ENCODE data around the gene L3MBTL4.

Gene L3MBTL4

DNA sequence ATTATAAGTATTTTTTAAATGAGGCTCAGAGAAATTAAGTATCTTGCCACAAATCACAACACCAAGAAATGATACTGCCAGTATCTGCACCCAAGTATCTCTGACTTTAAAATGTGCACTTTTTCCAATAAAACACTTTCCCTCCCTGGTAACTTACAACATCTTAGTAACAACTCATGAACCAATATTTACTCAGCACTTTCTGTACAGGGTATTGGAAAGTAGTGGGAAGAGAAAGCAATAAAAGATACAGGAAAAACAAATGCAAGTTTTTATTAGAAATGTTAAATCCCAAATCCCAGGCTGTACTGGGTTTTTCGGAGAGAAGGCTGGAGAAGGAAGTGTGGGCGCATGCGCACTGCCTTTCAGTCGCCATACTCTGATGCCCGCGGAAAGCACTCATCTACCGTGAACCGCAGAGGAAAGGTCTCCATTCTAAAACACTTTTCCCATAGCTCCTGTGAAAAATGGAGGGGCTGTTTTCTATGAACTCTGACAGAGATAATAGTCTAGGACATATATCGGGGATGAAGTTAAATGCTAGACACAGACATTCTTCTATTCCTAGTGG lies 52.1 kb downstream of the L3MBTL4 start:
- DNase-seq = no peak

DNA sequence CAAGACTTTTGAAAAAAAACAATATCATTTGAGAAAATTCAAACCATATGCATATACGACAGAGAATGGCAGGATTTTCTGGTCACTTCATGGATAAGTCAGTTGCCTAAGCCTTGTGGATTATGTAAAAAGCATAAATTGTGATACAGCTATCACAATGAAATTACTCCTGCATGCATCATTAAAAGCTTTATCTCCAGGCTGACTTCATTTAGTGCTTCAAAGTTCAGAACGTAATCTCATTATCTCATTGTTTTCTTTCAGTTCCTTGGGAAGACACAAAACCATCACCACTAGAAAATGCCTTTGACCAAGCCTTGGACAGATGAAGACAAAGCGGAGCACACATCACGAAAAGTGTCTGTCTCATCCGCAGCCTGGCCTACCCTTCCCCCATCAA lies 57.0 kb downstream of the L3MBTL4 start:
- DNase-seq = no peak

DNA sequence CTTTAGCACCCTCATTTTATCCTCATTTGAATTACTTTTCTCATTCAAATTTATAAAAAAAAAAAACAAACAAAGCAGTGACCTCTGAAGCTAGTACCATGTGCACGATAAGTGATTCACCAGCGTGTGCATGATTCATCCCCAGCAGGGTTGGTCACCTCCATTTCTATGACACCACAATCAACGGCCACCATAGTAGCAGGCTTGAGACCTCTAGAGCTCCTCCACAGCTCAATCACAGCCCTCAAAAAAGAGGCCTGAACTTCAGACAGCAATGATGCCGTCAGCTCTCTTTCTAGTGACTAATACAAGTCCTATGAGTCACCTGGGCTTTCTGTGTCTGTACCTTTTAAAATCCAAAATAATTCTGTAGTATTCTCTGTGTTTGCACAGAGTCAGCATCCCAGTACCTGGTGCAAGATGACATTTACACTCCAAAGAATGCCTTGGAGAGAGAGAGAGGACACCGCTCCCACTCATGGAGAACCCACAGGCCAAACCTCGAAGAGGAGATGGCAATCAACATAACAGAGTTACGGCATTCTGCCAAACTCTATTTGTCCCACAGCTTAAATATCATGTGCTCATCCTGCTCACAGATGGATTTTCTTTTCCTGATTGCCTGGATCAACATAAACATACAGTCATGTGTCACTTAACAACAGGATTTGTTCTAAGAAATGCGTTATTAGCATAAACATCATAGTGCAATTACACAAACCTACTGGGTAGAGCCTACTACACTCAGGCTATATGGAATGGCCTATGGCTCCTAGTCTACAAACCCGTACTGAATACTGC lies 58.7 kb downstream of the L3MBTL4 start:
- DNase-seq = no peak

DNA sequence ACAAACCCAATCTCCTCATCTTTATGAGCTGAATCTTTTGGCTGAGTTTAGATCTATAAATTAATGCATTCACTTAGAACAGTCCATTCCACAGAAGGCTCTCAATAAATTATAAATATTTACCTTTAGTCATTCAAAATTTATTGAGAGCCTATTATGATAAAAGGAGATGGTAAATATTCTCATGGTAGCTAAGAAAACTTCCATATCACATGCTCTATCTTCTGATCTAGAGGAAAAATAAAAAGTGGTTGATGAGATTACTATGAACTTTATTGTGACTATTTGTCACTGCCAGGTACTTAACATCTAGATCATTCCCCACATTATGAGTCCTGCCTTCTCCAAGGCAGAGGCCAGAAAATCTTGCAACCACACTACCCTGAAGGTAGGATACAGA lies 62.4 kb downstream of the L3MBTL4 start:
- no peak for DNase-seq

DNA sequence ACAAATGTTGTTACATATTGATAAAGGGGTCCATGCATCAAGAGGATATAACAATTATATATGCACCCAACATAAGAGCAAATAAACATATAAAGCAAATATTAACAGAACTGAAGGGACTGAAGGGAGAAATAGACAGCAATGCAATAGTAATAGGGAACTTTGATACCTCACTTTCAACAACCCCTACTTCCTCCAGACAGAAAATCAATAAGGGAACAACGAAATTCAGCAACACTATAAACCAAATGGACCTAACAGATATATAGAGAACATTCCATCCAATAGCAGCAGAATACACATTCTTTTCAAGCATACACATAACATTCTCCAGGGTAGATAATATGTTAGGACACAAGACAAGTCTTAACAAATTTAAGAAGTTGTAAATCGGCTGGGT lies 71.7 kb downstream of the L3MBTL4 start:
- DNase-seq = no peak

GRCh38 chr18:6341709-6342108 lies 73.0 kb downstream of the L3MBTL4 start:
- DNase-seq = no peak

- DNase-seq = no peak
Observed at GRCh38 chr18:6341303-6341702, 73.4 kb downstream of the L3MBTL4 start.

- no peak for DNase-seq
Observed at GRCh38 chr18:6340121-6340520, 74.6 kb downstream of the L3MBTL4 start.

DNA sequence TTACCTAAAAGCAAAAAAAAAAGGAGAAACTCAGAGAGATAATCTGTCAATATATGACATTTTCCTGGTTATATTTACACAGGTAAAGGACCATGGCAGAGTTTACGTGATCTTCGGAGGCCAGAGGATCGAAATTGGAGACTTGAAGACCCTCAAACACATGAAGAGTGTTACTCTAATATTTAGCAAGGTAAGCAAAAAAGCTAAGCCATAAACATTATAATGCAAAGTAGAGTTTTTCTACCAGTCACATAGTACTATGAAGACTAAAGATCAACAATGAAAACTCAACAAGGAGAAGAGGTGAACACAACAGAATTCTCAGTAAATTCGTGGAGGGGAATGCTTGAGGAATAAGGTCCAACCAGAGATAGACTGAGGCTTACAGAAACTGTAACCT lies 78.5 kb downstream of the L3MBTL4 start:
- DNase-seq = no peak

GRCh38 chr18:6333981-6334380 lies 80.7 kb downstream of the L3MBTL4 start:
- DNase-seq = no peak

DNA sequence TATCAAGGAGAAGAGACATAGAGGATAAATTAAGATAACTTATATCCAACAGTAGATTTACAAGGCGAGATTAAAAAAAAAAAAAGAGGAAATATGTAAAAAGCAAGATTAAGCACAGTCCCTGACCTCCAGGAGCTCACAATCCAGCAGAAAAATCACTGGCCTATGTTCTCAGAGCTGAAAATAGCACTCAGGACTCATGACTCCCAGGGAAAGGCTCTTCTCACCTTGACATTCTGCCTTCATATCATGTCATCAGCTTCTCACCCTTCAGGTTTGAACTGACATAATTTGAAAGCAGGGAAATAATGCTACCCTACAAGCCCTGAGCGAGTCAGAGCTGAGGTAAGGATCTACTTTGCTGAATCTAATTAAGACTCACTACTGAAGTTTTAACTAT lies 82.8 kb downstream of the L3MBTL4 start:
- no peak for DNase-seq

GRCh38 chr18:6330786-6331185 lies 83.9 kb downstream of the L3MBTL4 start:
- DNase-seq = no peak

DNA sequence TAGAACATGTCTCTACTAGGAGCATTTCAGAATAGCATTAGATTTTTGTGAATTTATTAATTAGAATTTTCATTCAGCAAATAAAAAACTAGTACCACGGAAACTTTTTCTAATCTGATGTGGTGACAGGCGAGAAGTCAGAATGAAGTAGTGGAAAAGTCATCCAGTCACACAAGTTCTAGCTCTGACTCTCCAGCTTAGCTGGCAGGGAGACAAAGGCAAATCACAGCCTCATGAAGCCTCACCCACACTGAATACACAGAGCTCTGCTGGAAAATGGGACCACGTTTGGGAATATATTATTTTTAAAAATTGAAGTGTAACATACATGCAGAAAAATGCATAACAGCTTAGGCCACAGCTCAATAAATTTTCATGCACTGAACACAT lies 86.1 kb downstream of the L3MBTL4 start:
- DNase-seq = no peak

DNA sequence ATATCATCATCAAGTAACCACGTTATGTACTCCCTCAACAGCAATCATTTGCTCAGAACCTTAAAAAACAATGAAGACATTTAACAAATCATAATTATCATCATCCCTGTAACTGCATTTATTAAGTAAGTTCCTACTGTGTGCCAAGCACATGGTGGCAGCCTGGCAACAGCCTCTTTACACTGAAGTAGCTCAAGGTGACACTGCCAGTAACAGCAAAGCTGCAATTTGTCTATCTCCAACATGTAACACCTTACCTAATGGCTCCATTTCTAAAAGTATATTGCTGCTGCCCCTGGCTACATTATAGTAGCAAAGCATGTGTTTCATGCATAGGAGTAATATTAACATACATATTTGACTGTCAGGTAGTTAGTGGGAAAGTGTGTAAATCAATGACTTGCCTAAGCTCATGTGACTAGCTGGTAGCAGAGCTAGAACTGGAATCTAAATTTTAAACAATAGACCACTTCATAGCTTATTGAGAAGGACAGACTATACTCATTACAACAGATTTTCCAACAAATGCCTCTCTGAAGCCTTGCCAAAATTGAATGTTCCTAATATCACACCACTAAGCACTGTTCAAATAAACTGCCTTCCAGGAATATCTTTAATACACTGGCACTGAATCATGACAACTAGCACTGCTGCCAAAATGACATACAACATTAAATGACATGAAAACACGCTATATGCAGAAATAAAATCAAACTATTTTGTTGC lies 86.7 kb downstream of the L3MBTL4 start:
- DNase-seq = no peak

DNA sequence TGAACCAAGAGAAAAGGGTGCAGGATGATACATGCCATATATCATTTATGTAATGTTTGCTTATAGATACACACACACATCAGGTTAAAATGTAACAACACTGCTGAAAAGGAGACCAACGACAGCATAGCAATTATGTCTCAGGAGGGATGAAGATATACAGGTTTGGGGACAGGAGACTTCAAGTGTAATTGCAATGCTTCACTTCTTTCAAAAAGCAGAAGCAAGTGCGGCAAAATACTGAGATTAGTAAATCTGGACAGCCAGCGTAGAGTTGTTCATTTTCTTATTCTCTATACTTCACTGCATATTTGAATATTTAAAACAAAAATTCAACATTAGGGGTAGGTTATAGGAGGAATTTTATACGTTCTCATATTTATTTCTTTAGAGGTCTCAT lies 87.2 kb downstream of the L3MBTL4 start:
- no peak for DNase-seq

DNA sequence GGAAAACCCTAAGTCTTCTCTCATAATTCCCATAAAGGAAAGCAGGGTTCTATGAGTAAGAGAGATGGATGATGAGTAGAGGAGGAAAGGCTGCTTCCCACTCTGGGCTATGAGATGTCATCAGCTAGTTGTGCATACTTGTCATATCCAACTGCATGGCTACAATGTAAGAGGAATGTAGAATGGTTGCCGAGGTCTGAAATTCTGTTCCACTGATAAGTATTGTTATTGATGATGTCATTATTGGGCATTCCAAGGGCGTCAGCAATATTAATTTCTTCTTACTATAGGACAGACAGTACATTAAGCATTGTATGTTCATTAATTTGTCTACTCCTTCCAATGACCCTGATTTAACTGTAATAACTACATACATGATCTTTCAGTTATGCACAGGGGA lies 88.1 kb downstream of the L3MBTL4 start:
- DNase-seq = no peak

DNA sequence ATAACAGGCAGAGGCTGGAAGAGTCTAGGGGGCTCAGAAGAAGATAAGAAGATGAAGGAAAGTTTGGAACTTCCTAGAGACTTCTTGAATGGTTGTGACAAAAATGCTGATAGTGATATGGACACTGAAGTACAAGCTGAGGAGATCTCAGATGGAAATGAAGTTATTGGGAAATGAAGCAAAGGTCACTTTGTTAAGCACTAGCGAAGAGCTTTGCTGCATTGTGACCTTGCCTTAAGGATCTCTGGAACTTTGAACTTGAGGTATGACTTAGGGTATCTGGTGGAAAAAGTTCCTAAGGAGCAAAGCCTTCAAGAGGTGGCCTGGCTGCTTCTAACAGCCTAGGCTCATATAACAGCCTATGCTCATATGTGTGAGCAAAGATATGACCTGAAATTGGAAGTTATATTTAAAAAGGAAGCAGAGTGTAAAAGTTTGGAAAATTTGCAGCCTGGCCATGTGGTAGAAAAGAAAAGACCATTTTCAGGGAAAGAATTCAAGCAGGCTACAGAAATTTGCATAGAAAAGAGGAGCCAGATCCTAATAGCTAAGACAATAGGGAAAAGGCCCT lies 91.3 kb downstream of the L3MBTL4 start:
- no peak for DNase-seq

- no peak for DNase-seq
Observed at GRCh38 chr18:6315517-6316331, 99.0 kb downstream of the L3MBTL4 start.

DNA sequence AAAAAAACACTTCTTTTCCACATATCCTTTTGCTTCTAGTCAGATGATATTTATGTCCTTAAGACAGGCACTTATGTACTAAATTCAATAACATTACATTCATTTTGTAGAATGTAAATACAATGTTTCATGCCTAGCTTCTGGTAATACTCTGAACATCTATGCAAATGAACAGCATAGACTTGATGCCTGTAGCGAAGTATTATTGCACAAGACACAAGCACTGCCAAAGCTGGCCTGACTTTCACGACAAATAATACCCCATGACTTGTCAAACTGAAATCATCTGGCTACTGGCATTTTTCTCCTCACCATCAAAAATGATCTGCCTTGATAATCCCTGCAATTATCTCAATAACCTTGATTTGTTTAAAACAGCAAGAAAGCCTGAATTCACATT lies 101.3 kb downstream of the L3MBTL4 start:
- no peak for DNase-seq

DNA sequence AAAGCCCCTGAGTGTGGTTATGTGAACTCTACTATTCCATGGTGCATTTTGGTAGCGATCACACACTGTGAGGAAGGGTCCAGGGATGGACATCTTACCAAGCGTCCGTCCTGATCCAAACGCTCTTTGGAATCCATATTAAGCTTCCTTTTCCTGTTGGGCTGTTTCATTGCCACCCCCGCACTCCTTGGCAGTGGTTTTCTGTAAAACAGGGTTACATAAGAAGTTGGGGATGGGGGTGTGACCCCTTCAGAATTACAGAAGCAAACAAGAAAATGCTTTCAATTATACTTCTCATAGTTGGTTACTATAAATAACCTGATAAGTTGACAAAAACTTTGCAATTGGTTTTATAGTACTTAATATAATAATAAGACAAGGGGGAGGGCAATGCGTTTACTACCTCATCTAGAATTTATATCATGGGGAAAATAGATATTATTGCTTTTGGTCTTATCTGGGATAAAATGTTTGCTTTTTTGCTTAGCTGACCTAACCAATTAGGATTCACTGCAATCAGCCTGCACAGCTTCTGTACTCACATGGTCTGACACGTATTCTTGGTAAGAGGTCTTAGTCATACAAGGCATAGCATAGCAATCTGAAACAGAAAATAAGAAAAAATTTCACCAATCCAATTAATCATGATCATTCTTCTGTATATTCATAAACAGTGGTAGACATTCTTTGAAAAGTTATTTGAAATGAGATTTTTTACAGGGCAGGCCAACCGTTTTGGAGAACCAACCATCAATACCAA lies 103.1 kb downstream of the L3MBTL4 start:
- no peak for DNase-seq

GRCh38 chr18:6310714-6311113 lies 104.0 kb downstream of the L3MBTL4 start:
- no peak for DNase-seq

- DNase-seq = no peak
Observed at GRCh38 chr18:6297875-6298274, 116.8 kb downstream of the L3MBTL4 start.

All from effector CD4-positive, alpha-beta T cell (primary cell).